ENCODE data around the gene SRGAP3.

The SRGAP3 gene

DNA sequence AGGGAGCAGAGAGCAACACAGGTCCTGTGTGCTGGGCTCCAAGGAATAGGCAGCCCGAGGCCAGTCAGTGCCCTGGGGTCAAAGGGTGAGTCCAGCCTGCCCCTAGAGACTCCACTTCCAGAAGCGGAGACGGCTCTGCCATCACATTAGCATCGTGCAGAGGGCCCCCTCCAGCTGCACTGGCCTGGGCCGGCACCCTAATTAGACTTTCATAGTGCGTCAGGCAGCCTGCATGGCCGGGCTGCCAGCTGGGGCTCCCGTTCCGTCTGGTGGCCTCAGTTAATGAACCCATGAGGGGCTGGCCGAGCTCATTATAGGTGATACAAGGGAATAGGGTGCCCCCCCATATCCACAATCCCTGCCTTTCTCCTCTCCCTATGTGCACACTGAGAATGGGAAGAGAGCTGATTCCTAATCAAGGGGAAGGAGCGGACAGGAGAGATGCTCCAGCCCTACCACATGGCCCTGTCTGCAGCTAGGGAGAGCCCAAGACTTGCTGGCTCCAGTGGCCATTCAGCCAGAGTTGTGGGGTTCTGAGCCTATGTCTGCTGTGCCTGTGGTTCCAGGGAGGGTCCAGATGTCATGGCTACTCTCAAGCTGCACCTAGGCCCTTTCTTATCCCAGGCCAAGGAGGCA lies 128.0 kb downstream of the SRGAP3 start:
- peak in 28 of 58 donors; percentile 17 to 65 (median 40) for DNase-seq

DNA sequence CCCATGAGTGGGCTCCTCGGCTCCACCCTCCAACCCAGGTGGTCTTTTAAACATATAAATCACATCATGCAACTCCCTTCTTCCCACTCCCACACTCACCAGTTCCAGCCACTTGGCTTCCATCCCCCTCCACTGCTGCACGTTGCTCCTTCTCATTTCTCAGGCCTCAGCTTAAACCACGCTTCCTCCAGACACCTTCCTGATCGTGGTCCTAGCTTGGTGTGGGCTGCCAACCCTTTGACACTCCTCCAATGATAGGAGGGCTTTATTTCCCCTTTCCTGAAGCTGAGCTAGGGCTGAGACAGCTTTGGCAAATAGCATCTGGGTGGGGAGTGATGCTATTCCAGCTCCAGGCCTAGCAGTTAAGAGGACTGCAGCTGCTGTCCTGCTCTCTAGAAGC lies 130.1 kb downstream of the SRGAP3 start:
- DNase-seq, result no peak

GRCh38 chr3:9118222-9118621 lies 131.2 kb downstream of the SRGAP3 start:
- no peak for DNase-seq

DNA sequence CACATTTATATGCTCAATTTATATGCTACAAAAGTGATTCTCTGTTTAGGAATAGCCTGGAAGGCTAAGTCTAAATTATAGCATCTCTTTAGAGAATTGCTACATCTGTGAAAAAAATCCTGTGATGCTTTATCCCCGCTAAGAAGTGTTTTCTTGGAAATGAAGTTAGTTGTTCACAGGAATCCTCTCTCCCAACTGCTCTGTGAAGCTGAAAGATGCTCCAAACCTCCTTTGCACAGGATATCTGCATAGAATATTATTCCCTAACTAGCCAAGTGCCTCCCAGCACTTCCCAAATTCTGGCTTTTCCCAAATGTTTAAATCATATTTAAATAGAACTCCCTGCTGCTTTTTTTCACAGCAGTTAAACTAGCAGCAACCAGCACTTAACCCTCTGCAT lies 132.2 kb downstream of the SRGAP3 start:
- peak in 2 of 58 donors; percentile 26 to 32 for DNase-seq

- no peak for DNase-seq
Measured at GRCh38 chr3:9116336-9116735, 133.1 kb downstream of the SRGAP3 start.

DNA sequence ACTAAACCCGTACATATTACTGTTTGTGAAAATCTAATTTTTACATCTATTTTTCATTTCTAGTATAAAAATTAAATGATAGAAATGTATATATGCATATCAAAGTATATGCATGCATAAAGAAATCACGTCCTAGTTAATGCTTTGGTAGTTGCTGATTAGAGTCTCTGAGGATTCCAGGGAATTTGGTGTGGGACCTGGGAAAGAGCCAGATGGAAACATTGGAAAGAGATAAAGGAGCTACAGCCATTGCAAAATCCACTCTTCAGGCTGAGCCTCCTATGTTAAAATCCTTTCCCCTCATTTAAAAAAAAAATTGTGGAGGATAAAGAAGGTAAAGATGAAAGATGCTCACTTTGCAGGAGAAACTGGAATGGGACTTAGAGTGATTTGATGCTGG lies 134.1 kb downstream of the SRGAP3 start:
- no peak for DNase-seq

- DNase-seq, result no peak
Measured at GRCh38 chr3:9113040-9113439, 136.4 kb downstream of the SRGAP3 start.

- DNase-seq, result peak in 47 of 58 donors; percentile 29 to 89 (median 63)
Measured at GRCh38 chr3:9111866-9112265, 137.6 kb downstream of the SRGAP3 start.

DNA sequence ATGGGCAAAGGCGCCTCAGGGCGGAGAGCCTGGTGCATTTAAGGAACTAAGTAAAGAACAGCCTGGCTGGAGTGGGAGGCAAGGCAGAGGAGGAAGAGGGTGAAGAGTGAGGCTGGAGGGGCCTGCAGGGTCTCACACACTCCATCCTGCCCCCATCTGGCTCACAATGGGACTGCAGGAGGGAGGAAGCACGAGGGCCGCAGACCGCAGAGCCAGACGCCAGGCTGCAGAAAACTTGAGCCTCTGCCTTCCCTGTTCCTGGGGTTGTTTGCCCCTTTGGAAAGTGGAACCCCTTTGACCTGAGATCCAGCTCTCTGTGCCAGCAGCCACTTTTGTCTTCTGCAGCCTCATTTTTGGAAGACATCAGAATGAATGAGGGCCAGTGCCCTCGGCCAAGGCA lies 138.0 kb downstream of the SRGAP3 start:
- DNase-seq, result peak in 24 of 58 donors; percentile 31 to 86 (median 61)

DNA sequence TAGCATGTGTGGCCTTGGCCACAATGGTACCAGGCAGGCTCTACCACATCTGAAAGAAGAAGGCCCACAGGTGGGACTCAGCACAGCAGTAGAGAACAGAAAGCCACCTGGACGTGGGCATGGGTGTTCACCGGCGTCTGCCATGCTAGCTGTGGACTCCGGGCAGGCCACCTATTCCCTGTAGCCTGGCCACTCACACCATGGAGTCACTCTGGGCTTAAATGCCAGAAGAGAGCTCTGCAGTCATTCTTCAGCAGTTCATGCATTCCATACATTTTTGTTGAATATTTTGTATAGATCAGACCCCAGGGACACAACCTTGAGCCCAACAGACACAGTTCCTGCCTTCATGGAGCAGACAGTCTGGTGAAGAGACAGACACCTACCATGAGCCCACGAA lies 138.6 kb downstream of the SRGAP3 start:
- DNase-seq, result no peak

GRCh38 chr3:9110316-9110715 lies 139.1 kb downstream of the SRGAP3 start:
- no peak for DNase-seq

DNA sequence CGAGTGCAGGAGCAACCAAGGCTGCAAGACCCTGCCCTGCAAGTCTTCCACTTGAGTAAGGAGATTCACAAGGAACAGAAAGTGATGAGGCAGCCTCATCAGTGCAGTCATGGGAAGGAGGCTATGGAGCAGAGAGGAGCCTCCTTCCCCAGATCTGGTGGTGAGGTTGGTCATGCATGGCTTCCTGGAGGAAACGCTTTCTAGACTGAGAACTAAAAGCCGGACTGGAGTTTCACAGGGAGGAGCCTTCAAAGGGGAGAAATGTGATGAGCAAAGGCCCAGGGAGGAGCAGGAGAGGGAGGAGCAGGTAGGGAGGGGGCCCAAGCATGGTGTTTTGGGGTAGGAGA lies 139.9 kb downstream of the SRGAP3 start:
- DNase-seq, result no peak

DNA sequence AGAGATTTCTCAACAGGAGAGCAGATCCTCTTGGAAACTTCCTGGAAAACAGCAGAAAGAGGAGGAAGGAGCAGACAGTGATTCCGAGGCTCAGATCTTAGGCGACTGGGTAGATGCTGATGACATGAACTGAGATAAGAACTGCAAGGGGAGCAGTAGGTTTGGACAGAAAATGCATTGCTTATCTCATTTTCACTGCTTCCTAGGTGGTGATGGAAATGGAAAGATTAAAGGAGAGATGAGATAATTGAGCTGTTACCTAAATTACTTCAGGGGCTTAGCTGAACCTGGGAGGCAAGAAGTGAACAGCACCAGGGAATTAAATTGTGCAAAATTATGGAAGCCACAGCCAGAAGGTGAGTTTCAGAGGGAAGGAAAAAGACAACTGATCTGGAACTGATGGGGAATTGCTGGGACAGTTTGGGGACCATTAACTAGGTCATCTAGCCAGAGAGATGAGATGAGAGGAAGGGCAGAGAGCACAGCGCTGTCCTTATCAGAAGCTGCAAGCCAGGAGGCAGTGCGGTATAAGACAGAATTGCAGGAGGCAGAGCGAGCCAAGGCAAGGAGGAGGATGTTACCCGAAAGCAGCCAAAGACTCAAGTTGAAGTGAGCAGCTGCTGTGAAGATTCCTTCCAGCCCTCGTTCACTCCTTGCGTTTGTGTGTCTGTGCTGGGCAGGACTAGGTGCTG lies 140.4 kb downstream of the SRGAP3 start:
- peak in 18 of 58 donors; percentile 11 to 75 (median 37) for DNase-seq

GRCh38 chr3:9107738-9108137 lies 141.7 kb downstream of the SRGAP3 start:
- no peak for DNase-seq

GRCh38 chr3:9105421-9105820 lies 144.0 kb downstream of the SRGAP3 start:
- no peak for DNase-seq

- DNase-seq, result no peak
Measured at GRCh38 chr3:9104121-9104520, 145.3 kb downstream of the SRGAP3 start.

DNA sequence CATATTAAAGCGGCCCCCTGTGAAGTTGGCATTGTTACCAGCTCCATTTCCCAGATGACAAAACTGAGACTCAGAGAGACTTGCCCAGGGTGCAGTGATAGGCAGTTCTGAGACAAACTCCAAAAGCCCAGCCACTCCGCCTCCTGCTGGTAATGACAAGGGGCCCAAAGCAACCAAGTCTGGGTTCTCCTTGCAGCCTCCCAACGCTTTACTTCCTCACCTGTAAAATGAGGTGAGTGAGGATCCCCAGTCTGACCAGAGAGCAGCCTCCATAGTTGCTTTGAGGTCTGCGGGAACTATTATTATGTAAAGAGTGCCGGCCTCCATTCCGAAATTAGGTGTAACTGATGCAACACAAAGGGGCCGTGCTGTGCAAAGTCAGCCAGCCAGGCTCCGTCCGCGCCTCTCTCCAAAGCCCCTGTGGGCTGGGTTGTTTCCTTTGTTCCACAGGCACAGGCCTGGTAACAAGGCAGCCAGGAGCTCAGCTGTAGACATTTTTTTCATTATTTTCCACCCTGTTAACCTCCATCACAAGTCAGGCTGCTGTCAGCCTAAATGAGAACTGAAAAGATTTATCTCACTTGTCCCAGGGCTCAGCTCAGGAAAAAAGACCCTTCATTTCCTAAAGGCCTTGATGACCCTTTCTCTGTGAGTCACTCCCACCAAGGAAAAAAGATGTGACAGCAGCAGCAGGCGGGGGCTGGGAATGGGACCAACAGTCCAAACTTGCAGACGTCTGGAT lies 147.0 kb downstream of the SRGAP3 start:
- no peak for DNase-seq

DNA sequence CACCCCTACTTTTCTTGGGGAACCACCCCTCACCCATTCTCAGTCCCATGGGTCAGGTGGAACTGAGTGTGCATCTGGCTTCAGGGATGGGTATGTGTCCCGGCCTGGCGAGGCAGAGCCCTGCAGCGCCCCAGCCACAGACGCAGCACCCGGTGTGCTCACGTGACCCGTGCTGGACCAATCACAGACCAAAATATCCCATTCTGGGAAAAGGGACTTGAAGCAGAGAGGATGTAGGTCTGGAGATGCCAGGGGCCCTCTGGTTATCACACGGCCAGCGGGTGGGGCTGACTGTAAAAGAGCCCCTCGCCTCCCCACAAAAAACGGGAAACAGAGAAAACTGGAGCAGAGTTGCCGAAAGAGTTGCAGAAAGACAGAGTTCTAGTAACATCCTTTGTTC lies 148.2 kb downstream of the SRGAP3 start:
- peak in 33 of 58 donors; percentile 12 to 67 (median 40) for DNase-seq

GRCh38 chr3:9100513-9100894 lies 148.9 kb downstream of the SRGAP3 start:
- DNase-seq, result no peak

GRCh38 chr3:9099702-9100512 lies 149.5 kb downstream of the SRGAP3 start:
- DNase-seq, result peak in 8 of 58 donors; percentile 9 to 36 (median 30)
